HG03095 (cell line): Measurements from ENCODE around the gene DIDO1.

Source experiments
- ATAC-seq: cut with Tn5 transposase; IDR thresholded peaks from one replicate; pipeline ENCODE4 v1.9.1; 2021; ENCODE audit warnings: moderate library complexity; ENCODE audit not compliant: unreplicated experiment

Gene DIDO1

DNA sequence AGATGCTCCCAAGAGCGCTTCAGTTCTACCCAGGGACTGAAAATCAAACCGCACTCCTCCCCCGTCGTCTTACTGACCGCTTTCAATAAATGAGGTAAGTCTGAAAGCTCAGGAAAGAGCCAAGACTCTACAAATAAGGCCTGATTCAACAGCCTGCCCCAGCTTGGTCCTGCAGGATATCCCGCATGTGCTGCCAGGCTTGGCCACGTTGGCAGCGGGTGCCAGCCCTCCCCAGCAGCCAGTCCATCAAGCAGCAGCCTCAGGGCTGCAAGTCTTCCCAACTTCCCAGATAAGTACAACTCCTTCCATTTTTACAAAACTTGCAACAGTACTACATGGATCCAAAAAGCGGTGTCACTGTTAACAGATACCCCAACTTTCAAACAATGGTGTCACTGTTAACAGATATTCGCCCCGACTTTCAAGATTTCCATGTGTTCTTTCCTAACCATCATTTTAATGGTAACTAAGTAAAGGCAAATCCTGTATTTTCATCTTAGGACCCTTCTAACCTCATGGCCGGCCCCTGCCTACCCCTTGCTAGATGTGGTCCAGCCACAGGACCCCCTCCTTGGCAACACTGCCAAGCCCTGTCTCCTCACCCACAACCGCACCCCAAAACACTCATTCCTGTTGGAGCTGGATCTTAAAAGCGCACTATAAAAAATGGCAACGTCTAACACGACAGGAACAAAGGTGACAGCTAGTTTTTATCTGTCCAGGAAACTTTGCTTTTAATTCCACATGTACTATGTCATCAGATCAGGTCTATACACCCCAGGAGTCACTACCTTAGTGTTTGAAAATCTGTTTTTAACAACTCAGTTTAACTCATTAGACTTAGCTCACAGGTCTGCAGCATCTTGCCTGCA, 28.0 kb downstream of the DIDO1 start:
- ATAC-seq = no peak

GRCh38 chr20:62897666-62898065, 28.6 kb downstream of the DIDO1 start:
- no peak for ATAC-seq

DNA sequence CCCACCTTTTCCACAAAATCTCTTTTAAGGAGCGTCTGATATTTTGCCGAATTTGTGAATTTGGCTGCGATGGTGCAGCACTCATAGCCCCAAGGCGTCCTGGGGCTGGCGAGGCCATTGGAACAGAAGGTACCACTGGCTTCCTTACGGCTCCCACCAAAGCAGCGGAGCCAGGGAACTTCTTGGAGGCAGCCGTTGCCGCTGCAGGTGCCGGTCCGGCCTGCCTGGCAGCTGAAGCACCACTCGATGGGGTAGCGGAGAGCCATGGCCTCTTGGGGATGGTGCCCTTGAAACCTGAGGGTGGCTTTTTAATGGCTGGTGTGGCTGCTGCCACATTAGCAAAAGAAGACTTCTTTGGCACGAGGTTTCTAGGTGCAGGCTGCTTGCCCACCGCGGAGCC, 29.8 kb downstream of the DIDO1 start:
- no peak for ATAC-seq

GRCh38 chr20:62895539-62895938, 30.8 kb downstream of the DIDO1 start:
- no peak for ATAC-seq

- no peak for ATAC-seq
Measured at GRCh38 chr20:62894261-62894660, 32.0 kb downstream of the DIDO1 start.

DNA sequence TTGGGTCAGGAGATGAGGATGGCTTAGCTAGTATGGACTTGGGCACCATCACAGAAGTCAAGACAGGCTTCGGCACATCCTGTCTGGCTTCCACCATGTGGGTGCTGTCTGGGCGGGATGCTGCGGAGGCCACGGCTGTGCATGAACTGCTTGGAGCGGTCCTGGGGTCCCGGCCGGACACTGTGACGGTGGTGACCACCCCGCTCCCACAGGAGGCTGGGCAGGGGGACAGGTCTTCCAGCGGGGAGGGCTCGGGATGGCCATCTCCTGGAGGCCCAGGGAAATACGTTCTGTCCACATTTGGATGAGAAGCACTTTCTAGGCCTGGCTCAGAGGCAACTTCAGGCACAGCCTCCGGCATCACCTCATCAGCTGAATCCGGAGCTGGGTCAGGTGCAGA, 32.6 kb downstream of the DIDO1 start:
- no peak for ATAC-seq

DNA sequence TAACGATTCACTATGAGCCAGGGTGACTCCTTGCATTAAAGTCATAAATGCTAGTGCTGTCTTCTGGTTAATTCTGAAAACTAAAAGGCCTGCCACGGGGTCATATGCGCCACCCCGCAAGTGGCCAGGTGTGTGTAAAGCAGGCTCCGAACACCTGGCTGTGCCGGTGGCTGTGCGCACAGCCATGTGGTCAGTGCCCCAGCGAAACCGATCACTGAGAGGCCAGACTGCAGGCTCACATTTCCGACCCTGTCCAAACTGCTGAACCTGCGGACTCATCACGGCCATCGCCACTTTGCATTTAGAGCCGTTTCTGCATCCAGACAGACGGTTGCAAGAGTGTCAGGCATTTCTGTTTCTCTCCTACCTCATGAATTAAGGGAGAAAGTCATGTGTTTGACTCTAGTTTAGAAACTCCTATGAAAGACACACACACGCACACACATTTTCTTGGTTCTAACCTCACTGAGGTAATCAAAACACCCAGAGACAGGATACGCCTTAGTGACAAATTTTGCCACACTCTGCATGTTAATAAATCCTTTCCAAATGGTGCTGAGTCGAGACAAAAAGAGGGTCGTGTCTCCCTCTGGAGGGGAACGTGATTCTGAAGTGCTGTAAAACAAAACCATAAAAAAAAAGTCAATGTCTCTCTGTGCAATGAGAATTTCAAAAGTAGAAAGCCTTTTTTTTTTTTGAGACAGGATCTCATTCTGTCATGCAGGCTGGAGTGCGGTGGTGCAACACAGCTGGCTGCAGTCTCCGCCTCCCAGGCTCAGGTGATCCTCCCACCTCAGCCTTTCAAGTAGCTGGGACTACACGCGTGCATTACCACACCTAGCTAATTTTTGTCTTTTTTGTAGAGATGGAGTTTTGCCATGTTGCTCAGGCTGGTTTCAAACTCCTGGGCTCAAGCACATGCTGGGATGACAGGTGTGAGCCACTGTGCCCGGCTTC, 33.7 kb downstream of the DIDO1 start:
- no peak for ATAC-seq

DNA sequence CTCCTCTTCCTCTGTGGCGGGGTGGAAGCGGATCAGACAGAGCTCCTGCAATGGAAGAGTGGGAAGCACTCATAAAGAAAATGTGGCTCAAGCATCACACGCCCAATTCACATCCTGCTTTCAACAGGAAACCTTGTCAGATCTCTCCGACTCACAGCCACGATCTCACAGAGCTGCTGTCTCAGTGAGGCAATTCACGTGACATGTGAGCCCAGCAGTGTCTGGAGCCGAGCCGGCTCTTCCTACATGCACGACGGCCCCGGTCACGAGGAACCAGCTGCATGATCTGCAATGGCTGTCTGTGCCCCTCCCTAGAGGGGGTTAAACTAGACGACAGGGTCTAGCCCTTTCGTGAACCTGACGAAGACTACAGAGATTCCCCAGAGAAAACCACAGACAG, 35.2 kb downstream of the DIDO1 start:
- no peak for ATAC-seq

DNA sequence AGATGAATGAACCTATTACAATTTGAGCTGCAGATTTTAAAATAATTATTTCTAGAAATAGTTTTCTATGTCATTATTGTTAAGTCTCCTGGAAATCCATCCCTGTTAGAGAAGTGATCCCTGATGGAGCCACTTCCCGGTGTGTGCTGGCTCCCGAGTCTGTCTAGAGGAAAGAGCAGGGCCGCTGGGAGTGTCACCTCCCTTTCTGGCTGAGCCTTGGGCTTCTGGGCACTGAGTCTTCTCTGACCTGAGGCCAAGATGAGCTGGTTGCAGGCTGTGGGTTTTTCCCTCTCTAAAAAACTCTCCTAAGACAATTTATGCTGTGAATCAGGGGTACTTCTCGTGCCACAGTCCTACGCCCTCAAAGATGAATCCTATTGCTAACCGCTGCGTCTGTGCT, 35.9 kb downstream of the DIDO1 start:
- no peak for ATAC-seq

GRCh38 chr20:62889871-62890270, 36.4 kb downstream of the DIDO1 start:
- no peak for ATAC-seq

GRCh38 chr20:62889411-62889810, 36.9 kb downstream of the DIDO1 start:
- no peak for ATAC-seq

DNA sequence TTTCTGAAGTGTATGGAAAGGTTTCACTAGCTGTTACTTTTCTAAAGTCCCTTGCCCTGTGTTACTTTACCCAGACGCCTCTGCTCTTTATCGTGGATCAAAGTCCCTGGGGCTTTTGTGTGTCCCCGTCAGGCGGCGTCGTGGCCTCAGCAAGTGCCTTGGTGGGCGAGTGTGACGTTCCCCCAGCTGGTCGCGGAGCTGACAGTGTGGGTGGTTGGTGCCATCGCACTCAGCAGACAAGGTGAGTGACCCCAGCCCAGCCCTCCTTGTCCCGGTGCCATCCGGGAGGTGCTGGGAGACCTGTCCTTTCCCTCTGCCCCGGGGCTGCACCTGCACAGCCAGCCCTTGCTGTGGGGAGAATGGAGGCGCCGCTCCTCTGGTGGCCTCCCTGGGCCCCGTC, 37.4 kb downstream of the DIDO1 start:
- ATAC-seq = no peak

DNA sequence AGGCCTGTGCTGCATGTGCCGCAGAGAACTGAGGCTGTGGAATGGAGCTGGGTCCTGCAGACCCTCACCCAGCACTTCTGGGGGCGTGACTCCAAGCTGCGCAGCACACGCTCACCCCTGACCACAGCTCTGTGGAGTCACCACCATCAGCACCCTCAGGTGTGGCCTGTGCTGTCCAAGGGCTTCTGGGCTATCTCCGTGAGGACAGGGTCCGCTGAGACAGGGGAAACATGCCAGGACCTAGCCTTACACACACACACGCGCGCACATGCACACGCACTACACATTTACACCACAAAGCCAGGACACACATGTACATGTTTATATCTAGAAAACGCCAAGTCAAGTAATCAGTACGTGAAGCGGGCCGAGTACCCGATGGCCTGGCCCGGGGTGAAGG, 37.9 kb downstream of the DIDO1 start:
- no peak for ATAC-seq

DNA sequence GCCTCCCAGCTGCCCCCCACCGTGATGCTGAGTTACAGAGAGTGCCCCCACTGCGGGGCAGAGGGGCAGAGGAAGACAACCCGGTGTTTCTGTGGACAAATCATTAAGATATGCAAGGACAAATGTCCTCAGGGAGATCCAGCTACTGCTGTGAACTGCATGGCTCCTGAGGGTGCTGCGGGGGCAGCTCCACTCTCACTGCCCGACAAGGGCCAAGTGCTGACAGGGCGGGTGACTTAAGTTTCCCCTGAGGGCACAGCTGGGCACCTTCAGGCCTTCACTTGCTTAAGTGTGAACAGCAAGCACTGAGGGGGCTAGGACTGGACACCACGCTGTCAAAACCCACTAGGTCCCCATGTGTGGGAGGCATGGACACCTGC, 38.5 kb downstream of the DIDO1 start:
- ATAC-seq = no peak

DNA sequence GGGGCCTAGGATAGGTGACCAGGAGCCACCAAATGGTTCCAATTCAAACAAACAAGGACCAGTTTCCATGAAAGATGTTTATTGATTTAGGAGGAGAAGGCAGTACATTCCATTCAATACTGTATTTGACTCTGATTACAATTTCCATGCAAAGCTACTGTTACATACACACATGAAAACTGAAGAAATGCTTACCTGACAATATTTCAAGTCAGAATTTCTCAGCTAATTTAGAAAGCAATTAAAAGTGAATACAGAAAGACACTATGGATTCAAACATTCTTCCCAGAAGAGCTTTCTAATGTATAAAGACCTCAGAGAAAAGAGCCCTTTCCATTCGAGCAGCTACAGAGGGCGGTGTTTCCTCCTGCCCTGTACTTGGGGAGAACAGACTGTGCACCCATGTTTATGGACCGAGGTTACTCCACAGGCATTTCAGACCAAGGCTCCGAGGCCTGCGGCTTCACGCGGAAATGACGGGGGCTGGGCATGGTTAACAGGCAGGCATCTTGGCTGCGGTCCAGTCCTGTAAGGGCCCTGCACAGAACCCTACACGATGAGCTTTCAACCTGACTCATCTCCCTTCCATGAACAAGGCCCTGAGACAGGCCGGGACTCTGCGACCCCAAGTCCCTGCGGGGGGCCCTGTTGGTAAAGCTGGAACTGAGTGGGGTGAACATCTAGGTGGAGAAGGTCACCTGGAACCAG, 39.0 kb downstream of the DIDO1 start:
- ATAC-seq = no peak

GRCh38 chr20:62886709-62887058, 39.6 kb downstream of the DIDO1 start:
- ATAC-seq = no peak

DNA sequence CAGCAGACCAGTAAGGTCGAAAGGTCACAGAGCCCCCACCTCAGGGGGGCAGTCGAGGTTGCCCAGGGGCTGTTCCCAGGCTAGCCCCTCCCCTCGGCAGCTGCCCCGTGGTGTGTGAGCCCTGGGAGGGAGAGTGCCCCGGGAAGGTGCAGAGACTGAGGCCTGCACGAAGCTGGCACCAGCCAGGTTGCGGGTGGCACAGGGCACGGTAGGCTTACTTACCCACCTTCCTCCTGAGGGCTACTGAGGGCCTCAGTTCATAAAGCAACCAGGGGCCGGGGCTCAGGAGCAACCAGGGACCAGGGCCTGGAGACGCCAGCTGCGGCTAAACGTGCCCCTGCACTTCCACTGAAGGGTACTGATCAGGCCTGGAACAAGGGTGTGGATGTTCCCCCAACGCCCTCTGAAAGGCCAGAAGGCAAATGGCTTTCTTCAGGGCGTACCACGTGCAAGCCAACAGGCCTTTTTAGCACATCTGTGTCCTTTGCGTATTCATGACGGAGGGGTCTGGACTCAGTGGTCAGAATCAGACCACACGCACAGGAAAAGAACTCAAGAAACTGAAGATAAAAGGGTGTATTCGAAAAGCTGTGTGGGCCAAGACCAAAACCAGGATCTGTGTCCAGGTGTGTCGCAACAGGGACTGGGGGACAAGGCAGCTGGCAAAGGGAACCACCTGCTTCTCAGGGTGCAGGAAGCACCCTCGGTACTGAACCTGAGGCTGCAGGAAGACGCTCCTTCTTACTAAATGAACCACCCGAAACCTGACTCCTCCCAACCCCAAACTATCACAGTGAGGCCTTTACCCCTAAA, 40.2 kb downstream of the DIDO1 start:
- ATAC-seq = no peak

GRCh38 chr20:62885046-62885895, 41.0 kb downstream of the DIDO1 start:
- no peak for ATAC-seq

GRCh38 chr20:62884556-62884955, 41.7 kb downstream of the DIDO1 start:
- no peak for ATAC-seq

DNA sequence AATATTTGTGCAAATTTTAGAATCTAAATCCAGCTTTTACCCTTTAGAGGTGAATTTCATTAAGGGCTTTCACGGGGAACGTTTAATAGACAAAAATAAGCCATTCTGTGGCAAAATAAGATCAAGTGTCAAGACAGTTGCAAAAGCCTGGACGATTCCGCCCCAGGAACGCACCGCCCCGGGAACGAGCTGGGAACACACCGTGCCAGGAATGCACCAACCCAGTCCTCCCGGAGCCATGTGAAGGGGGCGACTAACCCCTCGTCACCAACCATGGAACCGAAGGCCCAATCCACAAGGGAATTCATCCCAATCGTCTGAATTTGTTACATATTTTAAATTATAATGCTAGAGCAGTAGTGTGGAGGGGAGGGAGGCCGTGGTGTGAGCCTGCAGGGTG, 43.9 kb downstream of the DIDO1 start:
- no peak for ATAC-seq
